Measurements from ENCODE around the gene ASXL1.
"Not testable (repeated sequence)": the region's sequence is repeated elsewhere in the genome, so short reads cannot be mapped to it uniquely, and the experiment has no call there.

Gene ASXL1

DNA sequence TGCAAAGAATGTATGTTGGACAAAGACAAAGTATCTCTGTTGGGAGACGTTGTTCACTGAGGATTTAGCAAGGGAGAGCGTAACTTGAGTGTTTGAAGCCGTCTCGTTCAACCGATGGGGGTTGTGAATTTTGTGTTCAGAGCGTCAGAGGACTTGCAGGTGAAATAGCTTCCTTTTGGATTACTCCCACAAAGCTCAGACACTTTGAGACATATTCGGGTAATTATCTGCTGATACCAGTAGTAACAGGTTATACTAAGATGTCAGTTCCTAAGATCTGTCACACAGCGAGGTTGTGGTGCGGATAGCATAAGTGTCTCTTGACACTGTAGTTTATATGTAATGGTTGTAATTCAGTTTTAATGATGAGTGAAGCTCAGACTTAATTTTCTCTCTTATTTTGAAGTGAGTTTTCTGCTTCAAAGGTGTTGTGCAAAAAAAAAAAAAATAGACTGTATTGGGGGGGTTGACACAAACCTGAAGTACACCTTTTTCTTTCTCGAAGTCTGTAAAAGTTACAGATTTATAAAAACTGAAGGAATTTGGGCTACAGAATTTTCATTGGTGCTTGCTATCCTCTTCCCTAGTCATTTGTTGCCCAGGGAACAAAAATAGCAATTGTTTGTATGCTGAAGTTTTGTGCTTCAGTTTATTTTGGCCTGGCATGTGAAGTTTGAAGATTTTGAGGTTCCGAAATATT, 1.7 kb downstream of the ASXL1 start:
- DNase-seq = peak in 1 of 51 donors; percentile 40

DNA sequence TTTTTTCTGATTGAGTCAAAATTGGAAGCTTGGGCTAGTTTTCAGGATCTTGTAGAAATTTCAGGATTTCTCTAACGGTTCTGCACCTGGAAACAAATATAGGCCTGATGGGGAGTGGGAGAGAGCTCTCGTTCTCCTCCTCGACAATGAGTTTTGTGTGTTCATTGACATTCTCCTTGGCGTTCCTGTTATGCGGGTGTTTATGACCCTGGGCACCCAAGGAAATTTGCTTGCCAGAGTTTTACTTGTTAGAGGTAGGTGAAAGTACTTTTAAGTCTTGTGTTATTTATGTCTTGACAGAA, 2.2 kb downstream of the ASXL1 start:
- DNase-seq = no peak

DNA sequence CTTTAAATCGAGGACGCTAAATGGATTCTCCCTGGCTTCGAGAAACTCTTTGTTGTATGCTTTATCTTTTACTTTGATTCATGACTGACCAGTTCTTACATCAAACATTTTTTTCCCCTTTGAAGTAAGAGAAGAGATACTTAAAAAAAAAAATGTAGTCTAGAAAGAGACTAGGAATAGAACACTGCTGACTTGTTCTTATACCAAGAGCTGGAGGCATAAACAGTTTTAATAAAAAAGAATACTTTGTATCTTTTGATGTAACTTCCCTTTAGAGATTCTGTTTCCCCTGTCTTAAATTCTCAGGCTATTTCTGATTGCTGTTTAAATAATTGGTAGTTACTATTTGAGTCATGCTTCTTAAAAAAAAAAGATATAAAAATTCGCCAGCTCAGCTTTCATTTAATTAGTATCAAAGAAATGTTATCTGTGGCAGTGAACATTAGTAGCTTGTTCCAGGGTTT, 4.8 kb downstream of the ASXL1 start:
- DNase-seq = no peak

DNA sequence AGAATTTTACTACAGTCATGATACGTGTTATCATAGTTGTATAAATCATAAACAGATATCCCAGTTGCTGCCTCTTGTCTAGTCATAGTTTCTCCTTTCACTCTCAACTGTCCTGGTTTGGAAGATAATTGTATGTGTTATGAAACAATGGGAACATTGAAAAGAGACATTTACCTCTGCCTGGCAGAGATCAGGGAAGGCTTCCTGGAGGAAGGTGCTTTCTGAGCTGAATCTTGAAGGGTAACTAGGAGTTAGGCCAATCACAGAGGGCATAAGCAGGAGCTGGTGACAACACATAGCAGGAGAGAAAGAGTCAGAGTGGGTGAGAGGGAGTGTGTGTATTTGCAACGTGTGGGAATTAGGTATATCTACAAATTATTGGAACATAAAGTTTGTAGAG, 5.4 kb downstream of the ASXL1 start:
- no peak for DNase-seq

DNA sequence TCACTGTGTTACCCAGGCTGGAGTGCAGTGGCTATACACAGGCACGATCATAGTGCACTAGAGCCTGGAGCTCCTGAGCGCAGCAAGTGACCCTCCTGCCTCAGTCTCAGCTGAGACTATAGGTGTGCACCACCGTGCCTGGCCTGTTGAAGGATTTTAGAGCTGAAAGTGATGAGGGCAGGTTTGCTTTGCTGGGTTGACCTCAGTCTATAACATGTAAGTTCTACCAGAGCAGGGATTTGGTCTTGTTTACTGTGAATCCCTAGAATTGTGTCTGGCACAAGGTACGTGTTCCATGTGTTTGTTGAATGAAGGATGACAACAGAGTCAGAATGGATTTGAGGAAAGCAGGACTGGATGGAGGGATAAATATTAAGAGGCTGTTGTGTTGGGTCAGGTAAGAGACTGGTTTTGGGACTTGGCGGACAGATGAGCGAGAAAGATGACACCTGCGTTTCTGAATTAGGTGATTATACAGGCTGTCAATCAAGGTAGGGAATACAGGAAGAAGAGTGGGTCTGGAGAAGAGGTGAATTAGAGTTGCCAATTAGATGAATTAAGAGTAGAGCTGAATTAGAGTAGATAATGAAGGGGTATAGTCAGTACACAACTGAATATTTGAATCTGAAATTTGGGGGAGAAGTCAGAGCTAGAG, 6.5 kb downstream of the ASXL1 start:
- DNase-seq = no peak

DNA sequence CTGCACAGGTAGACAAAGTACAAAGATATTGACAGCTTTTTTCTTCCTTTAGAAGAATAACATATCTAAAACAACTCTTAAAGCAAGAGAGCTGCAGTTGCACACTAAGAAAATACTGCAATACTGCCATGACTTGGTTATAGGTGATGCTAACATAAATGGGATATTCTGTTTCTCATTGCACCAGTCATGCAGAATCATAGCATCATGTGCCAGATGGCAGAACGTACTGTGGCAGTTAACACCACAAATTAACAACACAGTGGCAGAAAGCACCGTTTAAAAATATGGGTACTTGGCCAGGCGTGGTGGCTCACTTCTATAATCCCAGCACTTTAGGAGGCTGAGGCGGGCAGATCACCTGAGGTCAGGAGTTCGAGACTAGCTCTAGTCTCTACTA, 7.4 kb downstream of the ASXL1 start:
- peak in 1 of 51 donors; percentile 12 for DNase-seq

DNA sequence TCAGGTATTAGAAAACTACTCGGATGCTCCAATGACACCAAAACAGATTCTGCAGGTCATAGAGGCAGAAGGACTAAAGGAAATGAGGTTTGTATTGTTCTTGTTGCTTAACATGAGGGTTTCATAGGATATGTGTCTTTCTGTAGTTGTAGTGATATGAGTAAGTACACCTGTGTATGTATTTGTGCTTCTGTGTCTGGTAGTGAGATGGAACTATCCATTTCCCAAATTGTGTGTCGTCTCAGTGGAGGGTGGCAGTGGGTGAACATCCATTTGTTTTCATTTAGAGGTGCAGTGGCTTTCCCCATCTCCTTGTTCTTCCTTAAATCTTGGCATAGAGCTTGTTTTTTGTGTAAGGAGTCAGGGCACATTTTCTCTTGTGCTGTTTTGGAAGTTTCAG, 8.2 kb downstream of the ASXL1 start:
- DNase-seq = no peak

DNA sequence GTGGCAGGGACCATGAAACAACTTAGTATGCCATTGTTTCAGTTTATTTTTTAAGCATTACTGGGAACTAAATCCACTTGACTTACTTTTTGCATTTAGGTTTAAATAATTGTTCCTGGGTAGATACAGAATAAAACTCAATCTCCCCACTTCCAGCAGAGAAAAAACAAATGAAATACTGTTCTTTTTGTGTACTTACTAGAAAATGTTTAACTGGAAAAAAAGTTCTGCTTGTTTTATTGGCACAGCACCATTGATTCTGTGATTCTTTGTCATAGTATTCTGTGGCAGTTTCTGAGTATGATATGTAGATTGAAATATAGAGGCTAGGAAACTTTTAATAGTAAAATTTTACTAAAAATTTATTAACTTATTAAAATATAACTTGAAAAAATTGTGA, 10.2 kb downstream of the ASXL1 start:
- DNase-seq = no peak

DNA sequence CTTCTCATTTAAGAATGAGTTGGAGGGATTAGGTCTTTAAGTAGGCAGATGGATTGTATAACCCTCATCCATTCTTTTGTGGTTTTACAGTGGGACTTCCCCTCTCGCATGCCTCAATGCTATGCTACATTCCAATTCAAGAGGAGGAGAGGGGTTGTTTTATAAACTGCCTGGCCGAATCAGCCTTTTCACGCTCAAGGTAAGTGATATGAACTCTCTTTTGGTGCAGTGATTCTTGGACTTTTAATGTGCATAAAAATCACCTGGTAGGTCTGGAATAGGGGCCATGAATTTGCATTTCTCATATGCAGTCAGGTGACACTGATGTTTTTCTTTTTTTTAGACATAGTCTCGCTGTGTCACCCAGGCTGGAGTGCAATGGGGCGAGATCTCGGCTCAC, 10.8 kb downstream of the ASXL1 start:
- DNase-seq = no peak

DNA sequence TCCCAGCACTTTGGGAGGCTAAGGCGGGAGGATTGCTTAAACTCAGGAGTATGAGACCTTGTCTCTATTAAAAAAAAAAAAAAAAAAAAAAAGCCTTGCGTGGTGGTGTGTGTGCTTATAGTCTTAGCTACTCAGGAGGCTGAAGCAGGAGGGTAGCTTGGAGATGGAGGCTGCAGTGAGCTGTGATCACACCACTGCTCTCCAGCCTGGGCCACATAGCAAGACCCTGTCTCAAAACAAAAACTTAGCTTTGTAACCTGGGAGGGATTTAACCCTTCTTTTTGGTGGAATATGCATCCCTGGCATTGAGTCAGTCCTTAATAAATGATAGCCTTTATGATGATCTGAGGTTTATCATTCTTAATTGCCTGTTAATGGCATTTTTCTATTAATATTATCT, 12.8 kb downstream of the ASXL1 start:
- no peak for DNase-seq

DNA sequence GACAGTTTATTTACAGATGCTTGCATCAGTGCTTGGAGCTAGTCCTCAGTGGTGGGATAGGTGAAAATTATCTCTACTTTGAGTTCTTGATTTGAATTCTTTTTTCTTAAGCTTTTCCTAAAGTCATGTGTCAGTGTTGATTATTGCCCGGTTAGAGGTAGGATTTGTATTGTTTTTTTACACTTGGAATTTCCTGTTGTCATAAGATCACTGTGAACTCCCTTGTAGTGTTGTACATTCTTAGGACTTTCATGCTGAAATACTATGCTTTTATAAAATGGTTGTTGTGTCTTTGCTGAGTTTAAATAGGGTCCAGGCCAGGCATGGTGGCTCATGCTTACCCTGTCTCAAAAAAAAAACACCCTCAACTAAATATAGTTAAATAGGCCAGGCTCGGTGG, 20.3 kb downstream of the ASXL1 start:
- no peak for DNase-seq

DNA sequence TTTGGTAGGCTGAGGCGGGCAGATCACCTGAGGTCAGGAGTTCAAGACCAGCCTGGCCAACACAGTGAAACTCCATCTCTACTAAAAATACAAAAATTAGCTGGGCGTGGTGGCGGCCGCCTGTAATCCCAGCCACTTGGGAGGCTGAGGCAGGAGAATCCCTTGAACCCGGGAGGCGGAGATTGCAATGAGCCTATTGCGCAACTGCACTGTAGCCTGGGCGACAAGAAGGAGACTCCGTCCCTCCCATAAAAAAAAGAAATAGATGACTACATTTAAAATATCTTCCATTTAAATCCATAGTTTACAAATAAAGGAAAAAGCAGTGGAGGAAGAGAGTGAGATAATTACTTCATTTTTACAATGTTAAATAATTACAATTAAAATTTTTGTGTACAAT, 21.9 kb downstream of the ASXL1 start:
- not testable (repeated sequence) for DNase-seq

DNA sequence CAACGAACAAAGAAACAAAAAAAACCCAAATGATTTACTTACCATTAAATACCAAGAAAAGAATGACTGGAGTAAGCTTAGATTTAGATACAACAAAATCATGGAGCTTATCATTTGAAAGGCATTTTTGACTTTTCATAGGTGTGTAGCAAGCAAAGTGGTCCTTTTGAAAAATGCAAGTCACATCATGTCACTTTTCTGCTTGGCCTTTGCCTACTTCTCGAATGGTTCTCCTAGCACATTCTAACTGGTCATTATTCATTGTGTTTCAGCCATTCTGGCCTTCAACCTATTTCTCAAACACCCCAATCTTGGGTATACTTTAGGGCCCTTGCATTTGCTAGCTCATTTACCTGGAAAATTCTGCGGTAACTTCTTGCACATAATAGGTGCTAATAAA, 22.6 kb downstream of the ASXL1 start:
- DNase-seq = no peak

DNA sequence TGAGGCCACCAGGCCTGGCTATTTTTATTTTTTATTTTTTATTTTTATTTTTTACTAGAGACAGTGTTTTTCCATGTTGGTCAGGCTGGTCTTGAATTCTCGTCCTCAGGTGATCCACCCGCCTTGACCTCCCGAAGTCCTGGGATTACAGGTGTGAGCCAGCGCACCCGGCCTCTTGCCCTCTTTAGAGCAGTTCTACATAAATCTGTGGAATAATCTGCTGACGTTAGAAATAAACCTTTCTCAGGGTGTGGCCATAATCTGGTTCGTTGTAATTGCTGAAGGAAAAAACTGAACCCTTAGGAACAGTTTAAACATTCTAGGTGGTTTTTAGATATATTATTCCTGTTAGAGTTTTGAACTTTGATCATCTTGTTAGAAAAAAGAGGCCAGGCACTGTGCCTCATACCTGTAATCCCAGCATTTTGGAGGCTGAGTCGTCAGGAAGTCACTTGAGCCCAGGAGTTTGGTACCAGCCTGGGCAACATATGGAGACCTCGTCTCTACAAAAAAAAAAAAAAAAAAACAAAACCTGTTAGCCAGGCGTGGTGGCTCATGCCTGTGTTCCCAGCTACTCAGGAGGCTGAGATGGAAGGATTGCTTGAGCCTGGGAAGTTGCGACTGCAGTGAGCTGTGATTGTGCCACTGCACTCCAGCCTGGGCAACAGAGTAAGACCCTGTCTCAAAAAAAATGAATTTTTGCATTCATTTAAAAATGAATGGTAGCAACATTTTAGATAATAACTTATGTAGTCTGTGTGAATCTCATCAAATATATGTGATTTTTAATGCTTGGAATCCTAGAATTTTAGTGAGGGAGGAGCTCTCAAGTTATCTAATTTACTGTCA, 24.2 kb downstream of the ASXL1 start:
- DNase-seq = no peak

DNA sequence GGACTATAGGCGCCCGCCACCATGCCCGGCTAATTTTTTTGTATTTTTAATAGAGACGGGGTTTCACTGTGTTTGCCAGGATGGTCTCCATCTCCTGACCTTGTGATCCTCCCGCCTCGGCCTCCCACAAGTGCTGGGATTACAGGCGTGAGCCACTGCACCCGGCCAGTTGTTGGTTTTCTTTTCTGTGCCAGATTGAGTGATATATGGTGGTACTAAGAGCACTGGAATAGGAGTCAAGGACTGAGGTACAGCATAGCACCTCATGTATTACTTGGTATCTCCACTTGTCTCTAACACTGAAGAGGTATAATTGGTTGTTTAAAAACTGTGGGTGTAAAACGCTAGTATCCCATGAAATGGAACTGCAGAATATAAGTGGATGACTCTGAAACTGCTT, 25.3 kb downstream of the ASXL1 start:
- DNase-seq = not testable (repeated sequence)

DNA sequence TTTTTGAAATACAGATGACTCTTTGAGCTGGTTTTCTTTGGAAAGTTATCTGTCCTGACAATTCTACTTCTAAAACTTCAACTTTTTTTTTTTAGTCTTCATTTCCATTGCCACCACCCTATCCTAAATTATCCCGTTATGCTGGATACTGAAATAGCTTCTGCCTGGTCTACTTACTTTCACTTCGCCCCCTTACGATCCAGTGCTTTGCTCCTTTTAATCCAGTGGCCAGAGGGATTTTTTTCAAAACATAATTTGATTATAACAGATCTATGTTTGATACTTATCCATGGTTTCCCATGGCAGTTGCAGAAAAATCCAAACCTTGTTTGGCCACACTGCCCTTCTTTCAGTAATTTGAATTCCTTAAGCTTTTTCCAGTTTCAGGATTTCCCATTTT, 27.4 kb downstream of the ASXL1 start:
- no peak for DNase-seq

DNA sequence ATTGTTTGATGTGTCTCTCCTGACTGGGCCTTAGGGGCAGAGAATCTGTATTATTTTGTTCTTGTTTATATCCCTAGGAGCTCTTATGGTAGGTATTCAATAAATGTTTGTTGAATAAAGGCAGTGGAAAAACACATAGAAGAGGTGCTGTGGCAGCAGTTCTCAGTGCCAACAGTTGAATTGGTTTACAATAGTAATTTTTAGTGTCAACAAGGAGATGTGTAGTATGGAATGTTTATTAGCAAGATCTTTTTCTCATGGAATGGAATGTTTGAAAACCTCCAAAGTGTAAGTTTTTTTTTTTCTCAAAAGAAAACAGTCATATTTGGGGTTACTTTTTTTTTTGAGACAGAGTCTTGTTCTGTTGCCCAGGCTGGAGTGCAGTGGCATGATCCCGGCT, 28.0 kb downstream of the ASXL1 start:
- DNase-seq = no peak

DNA sequence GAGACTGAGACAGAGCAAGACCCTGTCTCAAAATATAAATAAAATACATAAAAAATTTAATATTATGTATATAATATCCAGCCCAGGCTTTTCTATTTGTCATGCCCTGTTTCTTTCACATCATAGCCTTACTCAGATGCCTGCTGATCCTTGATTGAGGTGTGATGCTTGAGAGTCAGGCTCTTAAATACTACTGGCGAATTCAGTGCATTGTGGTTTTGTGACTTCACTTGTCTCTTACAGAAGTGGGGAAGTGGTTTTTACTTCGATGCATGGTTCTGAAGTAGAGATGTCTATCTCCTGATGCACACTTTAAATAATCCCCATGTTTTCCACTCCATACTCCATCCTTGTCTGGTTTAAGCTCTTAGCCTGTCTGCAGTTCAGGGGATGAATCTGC, 29.1 kb downstream of the ASXL1 start:
- DNase-seq = no peak

DNA sequence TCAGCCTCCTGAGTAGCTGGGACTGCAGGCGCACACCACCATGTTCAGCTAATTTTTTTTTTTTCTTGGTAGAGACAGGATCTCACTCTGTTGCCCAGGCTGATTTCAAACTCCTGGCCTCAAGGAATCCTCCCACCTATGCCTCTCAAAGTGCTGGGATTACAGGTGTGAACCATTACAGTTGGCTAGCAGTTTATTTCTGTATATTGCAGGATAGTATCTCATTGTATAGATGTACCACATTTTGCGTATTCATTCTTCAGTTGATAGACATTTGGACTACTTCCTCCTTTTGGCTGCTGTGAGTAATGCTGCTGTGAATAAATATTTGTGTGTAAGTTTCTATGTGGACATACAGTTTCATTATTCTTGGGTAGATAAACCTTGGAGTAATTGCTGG, 32.9 kb downstream of the ASXL1 start:
- no peak for DNase-seq

DNA sequence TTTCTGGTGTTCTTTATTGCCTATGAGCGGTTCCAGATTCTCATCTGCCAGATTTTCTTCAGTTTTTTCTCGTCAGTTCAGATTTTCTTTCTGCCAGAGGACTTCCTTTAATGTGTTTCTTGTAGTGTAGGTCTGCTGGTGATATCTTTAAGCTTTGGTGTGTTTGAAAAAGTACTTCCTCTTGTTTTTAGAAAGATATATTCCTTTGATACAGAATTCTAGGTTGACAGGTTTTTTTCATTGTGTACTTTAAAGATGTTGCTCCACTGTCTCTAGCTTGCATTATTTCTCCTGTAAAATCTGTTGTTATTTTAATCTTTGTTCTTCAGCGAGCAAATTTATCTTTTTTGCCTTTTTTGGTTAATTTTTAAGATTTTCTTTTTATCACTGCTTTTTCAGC, 36.9 kb downstream of the ASXL1 start:
- DNase-seq = no peak

DNA sequence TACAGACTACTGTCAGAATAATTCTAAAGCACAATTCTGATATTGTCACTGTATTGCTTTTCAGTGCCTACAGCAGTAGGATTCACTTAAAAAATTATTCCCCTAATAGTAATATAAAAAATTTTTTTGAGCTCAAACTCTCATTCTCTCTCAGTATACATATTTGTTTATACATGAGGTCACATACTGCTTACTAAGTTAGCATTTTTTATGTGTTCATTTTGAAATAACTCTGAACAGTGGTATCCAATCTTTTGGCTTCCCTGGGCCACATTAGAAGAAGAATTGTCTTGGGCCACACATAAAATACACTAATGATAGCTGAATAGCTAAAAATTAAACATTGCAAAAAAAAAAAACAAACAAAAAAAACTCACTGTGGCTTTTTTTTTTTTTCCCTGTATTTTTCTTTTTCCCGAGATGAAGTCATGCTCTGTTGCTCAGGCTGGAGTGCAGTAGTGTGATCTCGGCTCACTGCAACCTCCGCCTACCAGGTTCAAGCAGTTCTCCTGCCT, 38.6 kb downstream of the ASXL1 start:
- no peak for DNase-seq

DNA sequence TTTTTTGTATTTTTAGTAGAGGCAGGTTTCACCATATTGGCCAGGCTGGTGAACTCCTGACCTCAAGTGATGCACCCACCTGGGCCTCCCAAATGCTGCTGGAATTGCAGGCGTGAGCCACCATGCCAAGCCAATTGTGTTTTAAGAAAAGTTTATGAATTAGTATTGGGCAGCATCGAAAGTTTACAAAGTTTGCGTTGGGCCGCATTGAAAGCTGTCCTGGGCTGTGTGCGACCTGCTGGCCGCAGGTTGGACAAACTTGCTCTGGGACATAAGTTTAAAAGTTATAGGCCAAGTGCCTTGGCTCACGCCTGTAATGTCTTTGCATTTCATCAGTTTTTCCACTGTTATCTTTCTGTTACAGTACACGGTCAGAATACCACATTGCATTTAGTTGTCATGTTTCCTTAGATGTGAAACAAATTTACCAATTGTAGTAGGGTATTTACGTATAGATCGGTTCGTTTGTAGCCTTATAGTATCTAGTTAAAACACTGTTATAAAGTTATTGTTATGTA, 39.5 kb downstream of the ASXL1 start:
- DNase-seq = no peak

Data from hypothalamus (tissue), 51 donors.